CD14-positive monocyte (primary cell): ENCODE measurements around the gene MYO1E. TPM values are rescaled to one million over a fixed set of nuclear protein-coding genes. Genes with fewer than 3 reads are reported as not detected.
"Not testable (repeated sequence)": the region's sequence is repeated elsewhere in the genome, so short reads cannot be mapped to it uniquely, and the experiment has no call there.

ENCODE experiments used
- DNase-seq, 3 donors: peaks; one replicate each; pipeline ENCODE4 v3.0.0-alpha.2; 2011 to 2022
- H2AFZ ChIP-seq: 2 replicates; pipeline ENCODE4 v1.6.0; 2012; ENCODE audit warnings: mild to moderate bottlenecking, low read depth, low read length, inconsistent platforms; ENCODE audit not compliant: insufficient read depth, poor library complexity, severe bottlenecking
- H3K27ac ChIP-seq, 2 donors: 1 replicate in 1 of 2; 2 replicates in 1 of 2; pipeline ENCODE4 v1.5.1; 2012 to 2013; ENCODE audit warnings: low read length in 2 of 2, control low read depth in 1 of 2, inconsistent platforms in 1 of 2, low read depth in 1 of 2, mild to moderate bottlenecking in 1 of 2
- H3K27me3 ChIP-seq, 2 donors: one replicate each; pipeline versions ENCODE4 v1.6.0 to v1.6.1; 2011 to 2013; ENCODE audit warnings: low read length in 2 of 2; ENCODE audit not compliant: control insufficient read depth in 2 of 2, insufficient read depth in 2 of 2
- H3K36me3 ChIP-seq, 2 donors: replicated peaks in 1 of 2; 1 replicate in 1 of 2; 2 replicates in 1 of 2; pipeline versions ENCODE4 v1.5.1 to v1.6.1; 2012 to 2013; ENCODE audit warnings: low read length in 2 of 2, control low read depth in 1 of 2, inconsistent platforms in 1 of 2, mild to moderate bottlenecking in 1 of 2; ENCODE audit not compliant: insufficient read depth in 2 of 2, control insufficient read depth in 1 of 2
- H3K4me1 ChIP-seq, 2 donors: 1 replicate in 1 of 2; 2 replicates in 1 of 2; pipeline versions ENCODE4 v1.5.1 to v1.6.1; 2012 to 2013; ENCODE audit warnings: low read length in 2 of 2, control low read depth in 1 of 2, inconsistent platforms in 1 of 2, mild to moderate bottlenecking in 1 of 2, moderate library complexity in 1 of 2; ENCODE audit not compliant: insufficient read depth in 2 of 2, control insufficient read depth in 1 of 2
- H3K4me2 ChIP-seq: replicated peaks from 2 replicates; pipeline ENCODE3; 2012; ENCODE audit warnings: low read length, moderate library complexity, mild to moderate bottlenecking; ENCODE audit not compliant: poor library complexity, severe bottlenecking; ENCODE audit errors: extremely low read depth
- H3K4me3 ChIP-seq, 3 experiments: fragments of 200-600 bp in 1 of 3; sonication (generic) in 1 of 3; replicated peaks in 1 of 3; 1 replicate in 2 of 3; 2 replicates in 1 of 3; pipeline ENCODE4 v1.5.1; 2011 to 2013; ENCODE audit warnings: low read length in 3 of 3, mild to moderate bottlenecking in 3 of 3, control low read depth in 2 of 3, low read depth in 2 of 3, inconsistent platforms in 1 of 3, moderate library complexity in 1 of 3
- H3K79me2 ChIP-seq: 2 replicates; pipeline ENCODE4 v1.6.0; 2012; ENCODE audit warnings: mild to moderate bottlenecking, control low read depth, inconsistent platforms, low read length, moderate library complexity; ENCODE audit not compliant: insufficient read depth
- H3K9ac ChIP-seq: 2 replicates; pipeline ENCODE4 v1.6.0; 2017; ENCODE audit warnings: low read length, mild to moderate bottlenecking; ENCODE audit not compliant: insufficient read depth, poor library complexity, severe bottlenecking
- H3K9me3 ChIP-seq, 2 donors: replicated peaks in 1 of 2; 1 replicate in 1 of 2; 2 replicates in 1 of 2; pipeline versions ENCODE4 v1.5.1 to v1.6.1; 2012 to 2013; ENCODE audit warnings: low read length in 2 of 2, control low read depth in 1 of 2; ENCODE audit not compliant: control insufficient read depth in 1 of 2, insufficient read depth in 1 of 2
- H4K20me1 ChIP-seq: 2 replicates; pipeline ENCODE4 v1.6.0; 2012; ENCODE audit warnings: mild to moderate bottlenecking, low read length, control low read depth, moderate library complexity; ENCODE audit not compliant: insufficient read depth
- H3K27ac Mint-ChIP-seq, 7 donors: one replicate each; pipeline ENCODE4 v1.8.0; 2020; ENCODE audit warnings: mild to moderate bottlenecking in 7 of 7, mixed read lengths in 7 of 7, moderate library complexity in 6 of 7, inconsistent platforms in 2 of 7
- H3K27me3 Mint-ChIP-seq, 3 donors: one replicate each; pipeline ENCODE4 v1.8.0; 2021 to 2022; ENCODE audit warnings: low read depth in 3 of 3, mild to moderate bottlenecking in 3 of 3, mixed read lengths in 3 of 3, moderate library complexity in 3 of 3, inconsistent platforms in 1 of 3
- H3K36me3 Mint-ChIP-seq, 2 donors: one replicate each; pipeline ENCODE4 v1.8.0; 2020; ENCODE audit warnings: mixed read lengths in 2 of 2, inconsistent platforms in 1 of 2, mild to moderate bottlenecking in 1 of 2
- H3K4me1 Mint-ChIP-seq: one replicate; pipeline ENCODE4 v1.8.0; 2020; ENCODE audit warnings: mild to moderate bottlenecking, mixed read lengths
- H3K4me3 Mint-ChIP-seq, 2 donors: one replicate each; pipeline ENCODE4 v1.8.0; 2020; ENCODE audit warnings: mild to moderate bottlenecking in 2 of 2, mixed read lengths in 2 of 2, moderate library complexity in 1 of 2
- H3K9me3 Mint-ChIP-seq, 7 donors: one replicate each; pipeline ENCODE4 v1.8.0; 2020 to 2022; ENCODE audit warnings: mixed read lengths in 7 of 7, mild to moderate bottlenecking in 6 of 7, moderate library complexity in 6 of 7, inconsistent platforms in 2 of 7
- WGBS: methylation state at CpG from one replicate; pipeline ENCODE4 v1.1.5; 2013; ENCODE audit warnings: missing lambda C conversion rate; ENCODE audit not compliant: insufficient coverage; 5-methylcytosine and 5-hydroxymethylcytosine counted together
- intact Hi-C, 2 donors: fragments of 100-400 bp; cut with micrococcal nuclease; formaldehyde crosslinking; loops; one replicate each; pipeline versions ENCODE4 v1.15.0 to v1.15.1; 2023
- polyA plus RNA-seq, 3 donors: library from polyadenylated mRNA; depleted of rRNA in 1 of 3; unstranded in 2 of 3; stranded (reverse) in 1 of 3; fragments of 300-500 nt in 2 of 3; fragments of >200 nt in 1 of 3; fragmentation: Illumina TruSeq in 2 of 3; gene quantifications; 1 replicate in 2 of 3; 2 replicates in 1 of 3; pipeline ENCODE4 v1.2.3, GENCODE V29; 2012 to 2021
- TF ChIP-seq, protein P1 (sequence below): fragments of 200-600 bp; IDR thresholded peaks from one replicate; pipeline ENCODE4 v1.8.0; 2022; ENCODE audit warnings: antibody characterized with exemption, mild to moderate bottlenecking

MYO1E gene
- polyA plus RNA-seq, 3 donors, result 5.5 to 16.2 (median 6.2) TPM

DNA sequence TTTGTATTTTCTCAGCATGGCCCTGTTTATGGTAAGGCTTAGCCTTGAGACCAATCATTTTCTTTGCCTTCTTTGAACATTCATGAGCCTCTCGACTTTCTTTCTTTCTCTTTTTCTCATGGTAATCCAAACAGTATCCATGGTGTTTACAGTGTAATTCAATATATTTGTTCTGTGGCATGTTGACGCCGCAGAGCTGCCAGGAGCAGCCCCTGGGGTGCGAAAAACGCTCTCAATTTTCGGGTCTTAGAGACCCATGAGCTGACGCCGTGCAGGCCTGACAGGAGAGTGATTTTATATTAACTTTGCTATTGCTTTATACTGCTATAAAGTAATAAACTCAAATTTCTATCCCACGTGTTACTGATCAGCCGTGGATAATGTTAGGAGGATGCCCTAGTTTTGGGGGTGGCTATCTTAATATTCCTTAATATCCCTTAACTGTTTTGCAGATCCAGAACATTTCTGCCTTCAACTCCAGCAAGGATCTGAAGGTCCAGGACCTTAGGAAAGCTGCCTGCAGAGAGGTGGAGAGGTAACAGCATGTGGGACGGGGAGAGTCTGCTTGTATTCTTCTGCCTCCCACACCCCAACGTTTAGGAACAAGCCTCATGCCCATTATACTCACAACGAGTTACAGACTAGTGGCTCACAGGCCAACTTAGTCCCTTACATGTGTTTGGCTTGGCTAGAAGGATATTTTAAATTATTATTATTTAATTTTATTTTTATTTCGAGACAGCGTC lies 29.3 kb upstream of the MYO1E start:
- Histone ChIP-seq H3K4me1 (peaks cover 79 to 88% of the 10 kb centered on the region in 2 donors), H3K27me3 (no peaks in the 10 kb centered on the region), H4K20me1 (no peaks in the 10 kb centered on the region), H2AFZ (no peak overlapping the region), H3K9me3 (no peaks in the 10 kb centered on the region), H3K36me3 (no peaks in the 10 kb centered on the region), H3K27ac (peak overlapping the region in 1 of 2 donors; percentile 65), H3K4me3 (peak overlapping the region in 1 of 3 experiments; percentile 53), H3K9ac (no peak overlapping the region), H3K79me2 (peaks cover 21% of the 10 kb centered on the region), H3K4me2 (peak overlapping the region; percentile 52)
- no peak for DNase-seq
- no peaks in the 10 kb centered on the region for H3K9me3 Mint-ChIP-seq
- no peaks in the 10 kb centered on the region for H3K36me3 Mint-ChIP-seq
- H3K4me1 Mint-ChIP-seq, result peaks cover 86% of the 10 kb centered on the region
- peak overlapping the region; percentile 1 to 81 for H3K4me3 Mint-ChIP-seq
- WGBS, result no CpG with 5 or more reads among the region's 15 CpGs
- intact Hi-C loops, result no loop called here
- peak overlapping the region in 6 of 7 donors; percentile 34 to 89 (median 82) for H3K27ac Mint-ChIP-seq
- TF ChIP-seq, protein P1, sequence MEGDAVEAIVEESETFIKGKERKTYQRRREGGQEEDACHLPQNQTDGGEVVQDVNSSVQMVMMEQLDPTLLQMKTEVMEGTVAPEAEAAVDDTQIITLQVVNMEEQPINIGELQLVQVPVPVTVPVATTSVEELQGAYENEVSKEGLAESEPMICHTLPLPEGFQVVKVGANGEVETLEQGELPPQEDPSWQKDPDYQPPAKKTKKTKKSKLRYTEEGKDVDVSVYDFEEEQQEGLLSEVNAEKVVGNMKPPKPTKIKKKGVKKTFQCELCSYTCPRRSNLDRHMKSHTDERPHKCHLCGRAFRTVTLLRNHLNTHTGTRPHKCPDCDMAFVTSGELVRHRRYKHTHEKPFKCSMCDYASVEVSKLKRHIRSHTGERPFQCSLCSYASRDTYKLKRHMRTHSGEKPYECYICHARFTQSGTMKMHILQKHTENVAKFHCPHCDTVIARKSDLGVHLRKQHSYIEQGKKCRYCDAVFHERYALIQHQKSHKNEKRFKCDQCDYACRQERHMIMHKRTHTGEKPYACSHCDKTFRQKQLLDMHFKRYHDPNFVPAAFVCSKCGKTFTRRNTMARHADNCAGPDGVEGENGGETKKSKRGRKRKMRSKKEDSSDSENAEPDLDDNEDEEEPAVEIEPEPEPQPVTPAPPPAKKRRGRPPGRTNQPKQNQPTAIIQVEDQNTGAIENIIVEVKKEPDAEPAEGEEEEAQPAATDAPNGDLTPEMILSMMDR, result no peak
- H3K27me3 Mint-ChIP-seq, result peaks cover 0 to 1% (median 0%) of the 10 kb centered on the region in 3 donors

DNA sequence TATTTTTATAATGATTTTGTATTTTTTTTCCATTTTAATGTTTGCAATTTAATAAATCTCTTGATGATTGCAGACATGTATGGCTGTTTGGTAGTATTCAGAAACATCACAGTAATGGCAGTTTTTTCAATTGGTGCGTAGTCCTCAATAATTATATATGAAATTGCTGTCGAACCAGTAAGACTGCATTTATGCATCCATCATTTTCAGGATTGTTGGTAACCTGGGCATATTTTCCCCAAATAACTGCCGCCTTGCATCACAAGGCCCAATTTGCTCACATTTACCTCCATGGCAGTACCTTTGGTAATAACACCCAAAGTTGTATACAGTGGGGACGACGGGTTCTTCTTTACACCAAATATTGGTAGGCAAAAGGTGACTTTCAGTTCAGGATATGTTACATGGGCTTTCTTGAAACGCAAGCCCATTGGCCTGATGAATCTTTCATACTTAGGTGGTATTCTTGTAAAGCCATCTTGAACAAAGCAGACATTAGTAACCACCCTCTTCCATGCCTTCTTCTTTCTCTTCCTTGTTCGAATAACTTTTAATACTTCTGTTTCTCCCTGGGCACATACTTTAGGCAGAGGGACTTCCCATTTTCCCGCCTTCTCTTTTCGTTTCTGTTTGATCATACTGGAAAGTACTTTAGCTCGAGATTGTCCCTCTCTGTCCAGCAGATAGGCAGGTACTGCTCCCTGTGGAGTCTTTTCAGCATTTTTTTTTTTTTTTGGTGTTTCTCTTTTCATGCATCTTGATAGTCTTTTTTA lies 28.6 kb upstream of the MYO1E start:
- H3K27me3 Mint-ChIP-seq, intact Hi-C loops, H3K9ac ChIP-seq, H3K36me3 ChIP-seq, H3K9me3 Mint-ChIP-seq, H3K36me3 Mint-ChIP-seq, H3K9me3 ChIP-seq, H2AFZ ChIP-seq, H4K20me1 ChIP-seq, H3K27me3 ChIP-seq: not testable (repeated sequence)
- peak overlapping the region; percentile 0 to 89 (median 82) for H3K27ac Mint-ChIP-seq
- H3K27ac ChIP-seq, result peak overlapping the region in 1 of 2 donors; percentile 65
- DNase-seq, result peak in 2 of 3 donors; percentile 58 to 67
- H3K4me3 Mint-ChIP-seq, result peak overlapping the region; percentile 1 to 81
- H3K4me1 ChIP-seq, result peaks cover 79 to 85% of the 10 kb centered on the region in 2 donors
- H3K79me2 ChIP-seq, result peaks cover 21% of the 10 kb centered on the region
- peaks cover 85% of the 10 kb centered on the region for H3K4me1 Mint-ChIP-seq
- WGBS, result 47% methylated on average over 6 of the region's 10 CpGs
- H3K4me2 ChIP-seq, result peak overlapping the region; percentile 52
- H3K4me3 ChIP-seq, result peak overlapping the region in 1 of 3 experiments; percentile 53
